ENCODE data around the gene P2RX7.

GRCh38 chr12:121182222-121182893, 49.7 kb downstream of the P2RX7 start:
- TF ChIP-seq, protein P1, sequence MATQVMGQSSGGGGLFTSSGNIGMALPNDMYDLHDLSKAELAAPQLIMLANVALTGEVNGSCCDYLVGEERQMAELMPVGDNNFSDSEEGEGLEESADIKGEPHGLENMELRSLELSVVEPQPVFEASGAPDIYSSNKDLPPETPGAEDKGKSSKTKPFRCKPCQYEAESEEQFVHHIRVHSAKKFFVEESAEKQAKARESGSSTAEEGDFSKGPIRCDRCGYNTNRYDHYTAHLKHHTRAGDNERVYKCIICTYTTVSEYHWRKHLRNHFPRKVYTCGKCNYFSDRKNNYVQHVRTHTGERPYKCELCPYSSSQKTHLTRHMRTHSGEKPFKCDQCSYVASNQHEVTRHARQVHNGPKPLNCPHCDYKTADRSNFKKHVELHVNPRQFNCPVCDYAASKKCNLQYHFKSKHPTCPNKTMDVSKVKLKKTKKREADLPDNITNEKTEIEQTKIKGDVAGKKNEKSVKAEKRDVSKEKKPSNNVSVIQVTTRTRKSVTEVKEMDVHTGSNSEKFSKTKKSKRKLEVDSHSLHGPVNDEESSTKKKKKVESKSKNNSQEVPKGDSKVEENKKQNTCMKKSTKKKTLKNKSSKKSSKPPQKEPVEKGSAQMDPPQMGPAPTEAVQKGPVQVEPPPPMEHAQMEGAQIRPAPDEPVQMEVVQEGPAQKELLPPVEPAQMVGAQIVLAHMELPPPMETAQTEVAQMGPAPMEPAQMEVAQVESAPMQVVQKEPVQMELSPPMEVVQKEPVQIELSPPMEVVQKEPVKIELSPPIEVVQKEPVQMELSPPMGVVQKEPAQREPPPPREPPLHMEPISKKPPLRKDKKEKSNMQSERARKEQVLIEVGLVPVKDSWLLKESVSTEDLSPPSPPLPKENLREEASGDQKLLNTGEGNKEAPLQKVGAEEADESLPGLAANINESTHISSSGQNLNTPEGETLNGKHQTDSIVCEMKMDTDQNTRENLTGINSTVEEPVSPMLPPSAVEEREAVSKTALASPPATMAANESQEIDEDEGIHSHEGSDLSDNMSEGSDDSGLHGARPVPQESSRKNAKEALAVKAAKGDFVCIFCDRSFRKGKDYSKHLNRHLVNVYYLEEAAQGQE (IDR thresholded peaks at IDR 0.05; ENCODE audit: low read depth): no peak
- TF ChIP-seq TAF1 (IDR thresholded peaks at IDR 0.05; ENCODE audit: low read depth) (no peak), MAX (IDR thresholded peaks at IDR 0.05) (no peak), YY1 (IDR thresholded peaks at IDR 0.05; ENCODE audit: low read depth) (no peak), EP300 (IDR thresholded peaks at IDR 0.05; ENCODE audit: borderline replicate concordance) (no peak), NFIC (IDR thresholded peaks at IDR 0.05) (no peak), EGR1 (IDR thresholded peaks at IDR 0.05) (no peak), ZBTB7A (IDR thresholded peaks at IDR 0.05; ENCODE audit: low read depth) (no peak), TEAD4 (IDR thresholded peaks at IDR 0.05) (no peak), FOXM1 (IDR thresholded peaks at IDR 0.05; ENCODE audit: borderline replicate concordance, low read depth) (no peak), CEBPB (IDR thresholded peaks at IDR 0.05) (no peak), USF1 (IDR thresholded peaks at IDR 0.05) (no peak), RAD21 (IDR thresholded peaks at IDR 0.05; ENCODE audit: low read depth) (no peak), CREB1 (IDR thresholded peaks at IDR 0.05; ENCODE audit: low read depth) (no peak)
